Kidney glomerular epithelial cell (primary cell): ENCODE measurements around the gene MAST4.

ENCODE experiments used
- DNase-seq: peaks from one replicate; lab custom pipeline; 2025; lab: John Stamatoyannopoulos, UW

MAST4 gene

DNA sequence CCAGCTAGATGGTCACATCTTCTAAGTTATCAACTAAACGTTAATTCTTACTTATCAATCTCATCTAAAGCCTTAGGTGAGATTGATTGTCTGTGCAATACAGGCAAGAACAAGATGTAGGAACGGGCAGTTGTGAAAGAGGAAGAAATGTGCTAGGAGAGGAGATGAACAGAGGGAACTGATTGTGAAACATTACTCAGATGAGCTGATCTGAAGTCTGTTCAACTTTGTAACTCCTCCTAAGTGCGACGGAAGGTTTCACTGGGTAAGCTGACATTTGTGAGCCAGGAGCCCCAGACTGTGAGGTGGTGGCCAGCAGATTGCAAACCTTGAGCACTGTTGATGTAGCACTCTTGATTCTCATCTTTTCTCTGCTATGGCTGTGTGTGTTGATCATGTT is 396.4 kb downstream of the MAST4 start:
- DNase-seq = no peak

GRCh38 chr5:66993448-66993847 is 397.3 kb downstream of the MAST4 start:
- peak; percentile 28 for DNase-seq

GRCh38 chr5:66993882-66994281 is 397.7 kb downstream of the MAST4 start:
- no peak for DNase-seq

GRCh38 chr5:66994790-66995189 is 398.6 kb downstream of the MAST4 start:
- DNase-seq = no peak

DNA sequence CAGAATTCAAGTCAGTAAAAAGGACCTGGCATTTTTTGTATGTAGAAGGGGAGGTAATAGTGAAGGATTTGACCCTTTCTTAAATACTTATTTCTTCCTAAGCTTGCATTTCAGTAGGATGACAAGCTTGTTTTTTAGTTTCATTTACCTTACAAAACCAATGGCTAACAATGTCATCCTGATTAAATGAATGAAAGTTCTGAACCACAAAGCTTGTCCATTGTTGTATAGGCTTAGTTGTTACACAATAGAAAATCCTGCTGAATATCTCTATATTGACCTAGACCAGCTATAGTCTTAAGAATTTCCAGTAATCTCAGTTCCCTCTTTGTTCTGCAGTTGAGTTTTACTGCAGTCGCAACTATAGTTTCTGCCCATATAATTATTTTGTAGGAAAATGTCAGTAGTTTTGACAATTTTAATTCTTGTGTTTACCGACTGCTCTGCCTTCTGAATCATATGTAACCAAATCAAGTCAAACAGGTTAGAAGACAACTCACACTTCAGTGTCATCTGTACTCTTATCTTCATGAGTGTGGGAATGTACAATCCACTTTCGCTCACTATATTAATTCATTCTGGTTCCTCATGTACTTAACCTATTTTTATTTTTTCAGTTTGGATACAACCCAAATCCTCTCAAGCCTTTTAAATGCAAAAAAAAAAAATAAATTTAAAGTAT is 404.7 kb downstream of the MAST4 start:
- DNase-seq = no peak

DNA sequence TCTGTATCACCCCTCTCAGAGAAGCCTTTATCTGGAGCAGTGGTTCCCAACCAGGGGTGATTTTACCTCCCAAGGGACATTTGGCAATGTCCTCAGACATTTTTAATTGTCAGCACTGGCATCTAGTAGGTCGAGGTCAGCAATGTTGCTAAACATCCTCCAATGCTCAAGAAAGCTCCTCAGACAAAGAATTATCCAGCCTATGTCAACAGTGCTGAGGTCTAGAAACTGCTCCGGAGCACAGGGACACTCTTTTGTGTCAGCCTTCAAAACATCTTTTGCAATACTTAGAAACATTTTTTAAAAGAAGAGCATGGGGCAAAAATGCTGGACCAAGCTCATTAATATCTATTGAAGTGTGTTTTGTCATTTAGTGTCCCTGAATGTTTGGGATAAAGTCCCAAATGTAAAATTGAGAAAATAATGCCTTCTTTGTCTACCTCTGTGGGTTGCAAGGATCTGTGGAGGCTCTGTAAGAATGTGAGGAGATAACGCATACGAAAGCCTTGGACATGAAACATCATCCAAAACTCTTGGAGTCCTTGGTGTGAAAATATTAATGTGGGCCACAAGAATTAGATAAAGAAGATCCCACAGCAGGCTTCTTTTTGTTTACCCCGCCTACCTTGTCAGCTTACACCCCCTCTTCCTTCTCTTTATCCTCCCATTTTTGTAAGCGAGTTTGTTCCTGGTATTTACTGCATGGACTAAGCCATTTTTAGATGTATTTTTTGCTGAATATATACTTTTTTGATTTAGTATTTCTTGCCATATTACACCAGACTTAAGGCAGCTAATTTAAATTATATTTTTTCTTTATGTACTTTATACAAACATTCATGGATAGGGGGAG is 406.9 kb downstream of the MAST4 start:
- DNase-seq = no peak

GRCh38 chr5:67003685-67003934 is 407.4 kb downstream of the MAST4 start:
- DNase-seq = no peak

GRCh38 chr5:67003935-67004729 is 407.9 kb downstream of the MAST4 start:
- peak; percentile 84 for DNase-seq

GRCh38 chr5:67004730-67005350 is 408.6 kb downstream of the MAST4 start:
- DNase-seq = no peak

DNA sequence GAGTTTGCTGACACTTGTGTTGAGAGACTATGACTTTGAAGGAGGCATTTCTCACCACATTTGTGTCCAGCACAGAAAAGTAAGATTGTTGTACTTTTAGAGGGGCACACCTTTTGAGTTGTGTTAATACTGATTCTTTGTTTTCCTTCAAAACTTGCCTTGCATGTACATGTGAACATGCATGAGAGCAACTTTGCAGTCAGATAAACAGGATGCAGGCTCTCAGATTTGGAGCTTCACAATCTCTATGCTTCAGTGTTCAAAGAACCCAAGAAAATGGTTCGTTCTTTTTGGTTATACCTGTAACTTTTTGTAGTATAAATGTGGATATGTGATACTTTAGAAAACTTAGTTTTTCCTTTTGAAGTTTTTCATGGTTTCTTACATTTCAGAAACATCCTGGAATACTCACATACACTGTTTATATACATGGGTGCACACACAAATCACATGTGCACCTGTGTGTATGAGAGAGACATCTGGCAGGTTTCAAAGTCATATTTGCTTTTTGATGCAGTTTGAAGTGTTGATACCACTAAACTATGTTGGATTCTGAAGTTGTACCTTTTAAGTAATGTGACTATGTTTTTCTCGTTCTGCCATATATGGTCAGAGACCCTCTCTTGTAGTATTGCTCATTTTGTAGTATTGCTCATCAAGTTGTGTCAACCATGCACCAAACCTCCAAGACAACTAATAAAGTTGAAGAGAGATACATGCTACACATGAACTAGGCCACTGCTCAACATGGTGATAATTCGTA is 409.7 kb downstream of the MAST4 start:
- no peak for DNase-seq

DNA sequence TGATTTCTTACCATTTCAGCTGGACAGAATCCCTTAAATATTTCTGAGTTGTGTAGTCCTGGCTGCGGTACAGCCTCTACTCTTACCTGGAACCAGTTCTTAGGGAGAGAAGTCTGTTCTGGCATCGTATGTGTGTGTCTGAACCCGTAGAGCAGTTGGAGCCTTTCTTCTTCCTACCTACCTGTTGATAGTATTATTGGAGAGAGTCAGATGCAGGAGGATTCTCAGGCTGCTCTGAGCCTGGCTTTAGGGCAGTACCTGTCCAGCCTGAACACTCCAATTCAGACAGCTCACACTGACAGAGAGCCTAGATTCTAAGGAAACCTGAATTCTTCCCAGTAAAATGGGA is 410.3 kb downstream of the MAST4 start:
- no peak for DNase-seq

DNA sequence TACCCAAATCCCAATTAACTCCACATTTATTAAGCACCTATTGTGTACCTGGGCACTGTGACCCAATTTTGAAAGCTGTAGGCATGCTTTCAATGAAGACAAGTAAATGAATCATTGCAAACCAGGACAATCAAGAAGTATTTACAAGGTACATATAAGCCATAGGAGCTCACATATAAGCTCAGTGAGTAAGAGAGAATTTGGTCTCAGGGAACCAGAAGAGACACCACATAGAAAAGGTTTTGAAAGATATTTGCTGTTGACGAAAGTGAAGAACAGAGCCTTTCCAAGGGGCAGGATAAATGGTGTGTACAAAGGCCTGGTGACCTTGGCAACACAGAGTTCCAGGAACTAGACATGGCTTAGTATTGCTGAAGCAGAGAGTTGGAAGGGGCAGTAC is 412.8 kb downstream of the MAST4 start:
- no peak for DNase-seq

DNA sequence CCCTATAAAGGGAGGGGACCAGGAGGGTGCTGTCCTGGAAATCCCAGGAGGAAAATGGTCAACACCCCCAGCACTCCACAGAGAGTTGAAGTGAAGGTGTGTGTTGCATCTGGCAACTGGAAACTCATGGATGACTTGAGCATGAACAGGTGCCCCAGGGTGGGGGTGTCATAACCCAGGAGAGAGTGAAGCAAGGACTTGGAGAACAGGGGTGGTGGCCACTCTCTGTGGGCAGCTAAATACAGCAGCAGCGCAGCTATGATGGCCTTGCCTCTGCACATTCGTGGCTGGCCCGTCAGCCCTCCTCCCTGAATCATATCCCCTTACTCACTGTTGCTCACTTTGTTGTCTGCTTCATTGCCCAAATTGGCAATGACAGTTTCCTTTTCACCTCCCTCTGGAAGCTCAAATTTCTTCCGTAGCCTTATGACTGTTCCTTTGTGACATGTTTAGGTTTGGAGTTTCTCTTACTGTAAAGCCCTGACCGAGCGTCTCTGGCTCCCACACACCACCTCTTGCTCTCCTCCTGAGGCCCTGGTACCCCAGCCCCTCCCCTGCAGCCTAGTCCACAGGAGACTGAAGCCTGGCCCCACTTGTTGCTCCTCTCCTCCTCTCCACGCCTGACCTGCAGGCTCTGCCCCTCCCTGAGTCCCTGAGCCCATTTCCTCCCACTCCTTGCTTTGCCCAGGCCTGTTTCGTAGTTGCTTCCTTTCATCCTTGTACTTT is 414.7 kb downstream of the MAST4 start:
- DNase-seq = peak; percentile 81

DNA sequence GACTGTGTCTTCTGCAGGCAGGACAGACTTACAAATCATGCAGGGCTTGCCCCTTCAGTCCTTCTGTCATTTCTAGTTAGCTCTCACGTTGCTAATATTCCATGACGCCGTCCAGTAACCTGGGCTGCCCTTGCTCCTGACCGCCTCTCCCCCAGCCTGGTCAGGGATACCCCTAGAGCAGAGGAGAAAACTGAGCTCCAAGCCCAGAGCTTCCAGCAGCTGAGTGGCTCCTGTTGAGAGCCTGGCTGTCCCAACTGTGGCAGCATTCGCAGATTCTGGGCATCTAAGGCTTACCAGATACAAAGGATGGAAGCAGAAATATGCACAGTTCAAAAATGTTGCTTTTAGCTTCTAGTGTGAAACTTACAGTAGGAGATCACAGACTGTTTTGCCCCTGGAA is 415.2 kb downstream of the MAST4 start:
- DNase-seq = no peak

GRCh38 chr5:67012171-67012570 is 416.0 kb downstream of the MAST4 start:
- DNase-seq = peak; percentile 63

- DNase-seq = no peak
Observed at GRCh38 chr5:67013719-67014118, 417.5 kb downstream of the MAST4 start.

GRCh38 chr5:67014191-67014590 is 418.0 kb downstream of the MAST4 start:
- no peak for DNase-seq

GRCh38 chr5:67014957-67015400 is 418.8 kb downstream of the MAST4 start:
- no peak for DNase-seq

- DNase-seq = peak; percentile 55
Observed at GRCh38 chr5:67015541-67016191, 419.5 kb downstream of the MAST4 start.

GRCh38 chr5:67019065-67019845 is 423.1 kb downstream of the MAST4 start:
- DNase-seq = no peak
